ENCODE results near the gene NUMA1.

DNA sequence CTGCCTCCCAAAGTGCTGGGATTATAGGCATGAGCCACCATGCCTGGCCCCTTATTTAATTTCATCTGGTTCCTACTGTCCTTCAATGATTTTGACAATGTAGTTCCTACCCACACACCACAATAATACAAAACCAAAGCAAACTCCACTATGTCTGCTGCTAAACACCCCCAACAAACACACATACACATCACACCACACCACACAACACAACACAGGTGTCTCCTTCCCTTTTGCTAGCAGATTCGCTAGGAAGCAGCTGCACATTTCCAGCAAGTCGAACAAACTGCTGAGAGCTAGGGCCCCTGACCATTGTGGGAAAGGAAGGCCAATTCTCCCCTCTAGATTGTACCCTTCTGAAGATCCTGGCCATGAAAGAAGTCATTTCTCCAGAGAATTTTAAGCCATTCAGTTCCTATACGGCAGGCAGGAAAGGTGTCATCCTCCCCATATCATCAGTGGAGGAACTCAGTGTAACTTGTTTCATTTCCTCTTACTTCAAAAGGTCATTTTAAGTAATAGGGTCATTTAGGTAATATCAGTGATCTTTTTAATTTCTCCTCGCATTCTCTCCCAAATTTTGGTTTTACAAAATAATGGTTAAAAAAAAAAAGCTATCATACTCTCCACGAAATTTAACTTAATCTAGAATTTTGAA is 18.5 kb downstream of the NUMA1 start:
- TF ChIP-seq, protein P1, sequence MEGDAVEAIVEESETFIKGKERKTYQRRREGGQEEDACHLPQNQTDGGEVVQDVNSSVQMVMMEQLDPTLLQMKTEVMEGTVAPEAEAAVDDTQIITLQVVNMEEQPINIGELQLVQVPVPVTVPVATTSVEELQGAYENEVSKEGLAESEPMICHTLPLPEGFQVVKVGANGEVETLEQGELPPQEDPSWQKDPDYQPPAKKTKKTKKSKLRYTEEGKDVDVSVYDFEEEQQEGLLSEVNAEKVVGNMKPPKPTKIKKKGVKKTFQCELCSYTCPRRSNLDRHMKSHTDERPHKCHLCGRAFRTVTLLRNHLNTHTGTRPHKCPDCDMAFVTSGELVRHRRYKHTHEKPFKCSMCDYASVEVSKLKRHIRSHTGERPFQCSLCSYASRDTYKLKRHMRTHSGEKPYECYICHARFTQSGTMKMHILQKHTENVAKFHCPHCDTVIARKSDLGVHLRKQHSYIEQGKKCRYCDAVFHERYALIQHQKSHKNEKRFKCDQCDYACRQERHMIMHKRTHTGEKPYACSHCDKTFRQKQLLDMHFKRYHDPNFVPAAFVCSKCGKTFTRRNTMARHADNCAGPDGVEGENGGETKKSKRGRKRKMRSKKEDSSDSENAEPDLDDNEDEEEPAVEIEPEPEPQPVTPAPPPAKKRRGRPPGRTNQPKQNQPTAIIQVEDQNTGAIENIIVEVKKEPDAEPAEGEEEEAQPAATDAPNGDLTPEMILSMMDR (optimal IDR thresholded peaks at IDR 0.05 in 1 of 3, IDR thresholded peaks at IDR 0.05 in 1 of 3, conservative IDR thresholded peaks at IDR 0.05 in 1 of 3; ENCODE audit: extremely low read depth in 1 of 3, insufficient read depth in 2 of 3, low read length in 3 of 3): no peak
- TF ChIP-seq EZH2 (IDR thresholded peaks at IDR 0.05; ENCODE audit: low read length): no peak

Data from keratinocyte (primary cell).